Measurements from ENCODE around the gene NRDC. TPM values are rescaled to one million over a fixed set of nuclear protein-coding genes. Genes with fewer than 3 reads are reported as not detected.
"Not testable (repeated sequence)": the region's sequence is repeated elsewhere in the genome, so short reads cannot be mapped to it uniquely, and the experiment has no call there.

Gene NRDC
- total and polyA plus RNA-seq, 2 of the 8 experiments (the other 6 are each of a cell fraction or from before 2014, with no cell fraction given) = 70.2 to 182 TPM

- H3K23ac ChIP-seq (ENCODE audit: insufficient read length); H2BK20ac ChIP-seq (ENCODE audit: low read length); H2BK12ac ChIP-seq (ENCODE audit: low read depth, low read length); H2AK5ac ChIP-seq (ENCODE audit: low read depth, low read length); H3K56ac ChIP-seq (replicated peaks; ENCODE audit: insufficient read length, low read depth, low read length); H3K4me1 ChIP-seq (replicated peaks in 1 of 4; ENCODE audit: control insufficient read depth in 3 of 4, insufficient read depth in 4 of 4, low read length in 3 of 4); H3K23me2 ChIP-seq (ENCODE audit: low read depth, low read length); H3K4me2 ChIP-seq (ENCODE audit: insufficient read depth in 1 of 2, low read depth in 2 of 2, low read length in 2 of 2); H3K79me1 ChIP-seq (ENCODE audit: low read depth, low read length); CTCF ChIA-PET (ENCODE audit: partially characterized antibody); H4K91ac ChIP-seq (replicated peaks; ENCODE audit: insufficient read length, low read length); H3K18ac ChIP-seq (ENCODE audit: extremely low read depth, low read length); H3K4me3 ChIP-seq (ENCODE audit: extremely low read depth in 1 of 4, insufficient read depth in 2 of 4, low read depth in 3 of 4, low read length in 4 of 4); H4K8ac ChIP-seq (ENCODE audit: extremely low read depth, insufficient read depth, low read length); H3K27me3 ChIP-seq (replicated peaks in 1 of 4; ENCODE audit: control insufficient read depth in 3 of 4, extremely low read depth in 1 of 4, insufficient read depth in 3 of 4, low read length in 3 of 4); H3K14ac ChIP-seq (ENCODE audit: insufficient read length); H3K27ac ChIP-seq (ENCODE audit: low read depth, low read length); DNase-seq (ENCODE audit: low read depth in 1 of 2, low spot score in 2 of 2); POLR2A ChIA-PET (ENCODE audit: partially characterized antibody); H3K9me3 ChIP-seq (ENCODE audit: insufficient read depth in 2 of 2, low read depth in 1 of 2, low read length in 1 of 2); H2BK120ac ChIP-seq (replicated peaks; ENCODE audit: low read depth, low read length); H2BK15ac ChIP-seq (ENCODE audit: low read length); H3K79me2 ChIP-seq (ENCODE audit: control insufficient read depth in 1 of 2, insufficient read depth in 2 of 2, low read length in 2 of 2); H3K9ac ChIP-seq (replicated peaks in 1 of 4; ENCODE audit: extremely low read depth in 1 of 4, low read depth in 3 of 4, low read length in 3 of 4); FAIRE-seq; H4K20me1 ChIP-seq (replicated peaks in 1 of 2; ENCODE audit: control insufficient read depth in 1 of 2, insufficient read depth in 2 of 2, low read length in 2 of 2); H3K4ac ChIP-seq (replicated peaks; ENCODE audit: insufficient read length, low read depth, low read length); H4K5ac ChIP-seq (ENCODE audit: insufficient read length, low read depth, low read length); H2BK5ac ChIP-seq (ENCODE audit: low read depth, low read length); H2AFZ ChIP-seq (ENCODE audit: low read length): not testable (repeated sequence)
- peaks cover 0 to 58% (median 9%) of the 10 kb centered on the region in 4 experiments; a peak in 5 of 8 replicates for H3K36me3 ChIP-seq (ENCODE audit: control insufficient read depth in 2 of 4, insufficient read depth in 4 of 4, low read length in 3 of 4)
- 92% methylated on average over 9 of the region's 9 CpGs; no CpG with 5 or more reads in 1 of the 2 experiments for WGBS, 2 experiments (ENCODE audit: extremely low coverage in 1 of 2, insufficient coverage in 1 of 2, insufficient read length in 1 of 2, insufficient replicate concordance in 2 of 2, low coverage in 1 of 2, low lambda C conversion rate in 2 of 2, missing lambda C conversion rate in 1 of 2)
Observed at GRCh38 chr1:51819021-51819420, 59.5 kb downstream of the NRDC start.

All from H1 (cell line).